ENCODE results near the gene LAMA2. TPM values are rescaled to one million over a fixed set of nuclear protein-coding genes. Genes with fewer than 3 reads are reported as not detected.

The LAMA2 gene
- total and polyA plus RNA-seq, 3 donors from 2014 or later, result 25.9 to 94.8 (median 56.0) TPM

DNA sequence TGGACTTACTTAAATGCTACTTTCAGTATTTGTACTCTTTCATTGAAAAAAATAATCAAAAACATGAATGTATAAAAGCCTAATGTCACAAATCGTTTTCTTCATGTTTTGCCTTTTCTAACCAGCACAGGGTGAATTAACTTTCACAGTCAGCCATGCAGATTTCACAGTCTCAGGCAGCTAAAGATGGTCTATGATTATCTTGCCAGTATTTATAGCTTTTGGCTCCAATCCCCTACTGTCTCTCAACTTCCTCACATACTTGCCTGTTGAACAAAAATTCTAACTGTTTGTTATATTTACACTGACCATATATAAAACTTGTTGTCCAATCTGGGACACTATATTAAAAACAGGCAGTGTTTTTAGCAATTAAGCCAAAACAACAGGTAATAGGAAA lies 468.9 kb downstream of the LAMA2 start:
- H3K36me3 ChIP-seq (ENCODE audit: low read depth, missing control alignments), result no peaks in the 10 kb centered on the region
- H3K4me1 ChIP-seq, result no peaks in the 10 kb centered on the region
- intact Hi-C loops (cut with DNase I; ENCODE audit: low total_unique reads), result no loop called here
- no peaks in the 10 kb centered on the region for H3K9me3 ChIP-seq
- DNase-seq, result no peak
- 41 to 60% methylated on average over 1 of the region's 1 CpG for WGBS, 2 donors
- no peaks in the 10 kb centered on the region for H3K27me3 ChIP-seq
- H3K27ac ChIP-seq, result no peak overlapping the region
- no peak overlapping the region for H3K4me3 ChIP-seq
- TF ChIP-seq POLR2A (IDR thresholded peaks at IDR 0.05), result no peak
- TF ChIP-seq, protein P1, sequence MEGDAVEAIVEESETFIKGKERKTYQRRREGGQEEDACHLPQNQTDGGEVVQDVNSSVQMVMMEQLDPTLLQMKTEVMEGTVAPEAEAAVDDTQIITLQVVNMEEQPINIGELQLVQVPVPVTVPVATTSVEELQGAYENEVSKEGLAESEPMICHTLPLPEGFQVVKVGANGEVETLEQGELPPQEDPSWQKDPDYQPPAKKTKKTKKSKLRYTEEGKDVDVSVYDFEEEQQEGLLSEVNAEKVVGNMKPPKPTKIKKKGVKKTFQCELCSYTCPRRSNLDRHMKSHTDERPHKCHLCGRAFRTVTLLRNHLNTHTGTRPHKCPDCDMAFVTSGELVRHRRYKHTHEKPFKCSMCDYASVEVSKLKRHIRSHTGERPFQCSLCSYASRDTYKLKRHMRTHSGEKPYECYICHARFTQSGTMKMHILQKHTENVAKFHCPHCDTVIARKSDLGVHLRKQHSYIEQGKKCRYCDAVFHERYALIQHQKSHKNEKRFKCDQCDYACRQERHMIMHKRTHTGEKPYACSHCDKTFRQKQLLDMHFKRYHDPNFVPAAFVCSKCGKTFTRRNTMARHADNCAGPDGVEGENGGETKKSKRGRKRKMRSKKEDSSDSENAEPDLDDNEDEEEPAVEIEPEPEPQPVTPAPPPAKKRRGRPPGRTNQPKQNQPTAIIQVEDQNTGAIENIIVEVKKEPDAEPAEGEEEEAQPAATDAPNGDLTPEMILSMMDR (IDR thresholded peaks at IDR 0.05), result no peak

DNA sequence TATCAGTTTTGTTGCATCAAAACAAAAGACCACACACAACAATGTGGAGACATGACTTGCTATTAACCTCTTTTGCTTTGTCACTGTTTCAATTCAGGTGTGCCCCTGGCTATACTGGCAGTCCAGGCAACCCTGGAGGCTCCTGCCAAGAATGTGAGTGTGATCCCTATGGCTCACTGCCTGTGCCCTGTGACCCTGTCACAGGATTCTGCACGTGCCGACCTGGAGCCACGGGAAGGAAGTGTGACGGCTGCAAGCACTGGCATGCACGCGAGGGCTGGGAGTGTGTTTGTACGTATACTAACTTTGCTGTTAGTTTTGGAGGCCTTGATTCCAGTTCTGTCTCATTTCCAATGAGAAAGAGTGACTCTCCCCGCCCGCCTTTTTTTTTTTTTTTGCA lies 470.1 kb downstream of the LAMA2 start:
- H3K4me1 ChIP-seq, result no peaks in the 10 kb centered on the region
- intact Hi-C loops (cut with DNase I; ENCODE audit: low total_unique reads), result no loop called here
- WGBS, 2 donors, result 86 to 89% methylated on average over 9 of the region's 9 CpGs
- no peaks in the 10 kb centered on the region for H3K36me3 ChIP-seq (ENCODE audit: low read depth, missing control alignments)
- H3K9me3 ChIP-seq, result no peaks in the 10 kb centered on the region
- no peak overlapping the region for H3K27ac ChIP-seq
- no peak overlapping the region for H3K4me3 ChIP-seq
- H3K27me3 ChIP-seq, result no peaks in the 10 kb centered on the region
- TF ChIP-seq POLR2A (IDR thresholded peaks at IDR 0.05), result no peak
- TF ChIP-seq, protein P1 (IDR thresholded peaks at IDR 0.05), result no peak
- DNase-seq, result no peak

DNA sequence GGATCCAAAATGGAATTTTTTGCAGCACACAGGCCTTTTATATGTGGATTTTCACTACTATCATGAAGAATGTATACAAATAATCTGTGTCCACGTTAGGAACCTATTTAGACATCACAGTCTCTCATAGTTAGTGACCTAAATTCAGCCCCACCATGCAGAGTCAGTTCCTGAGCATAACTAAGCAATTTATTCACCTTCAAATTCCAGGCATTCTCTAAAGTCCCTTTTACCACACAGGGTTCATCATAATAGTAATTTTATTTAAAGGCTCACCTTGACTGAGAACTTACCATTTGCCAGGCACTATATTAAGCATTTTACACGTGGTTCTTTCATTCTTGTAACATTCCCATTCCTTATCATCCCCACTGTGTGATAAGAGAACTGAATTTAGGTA lies 473.2 kb downstream of the LAMA2 start:
- Histone ChIP-seq H3K27ac (no peak overlapping the region), H3K27me3 (no peaks in the 10 kb centered on the region), H3K9me3 (no peaks in the 10 kb centered on the region), H3K36me3 (ENCODE audit: low read depth, missing control alignments) (no peaks in the 10 kb centered on the region), H3K4me1 (no peaks in the 10 kb centered on the region), H3K4me3 (no peak overlapping the region)
- no peak for DNase-seq
- 40 to 45% methylated on average over 2 of the region's 2 CpGs for WGBS, 2 donors
- TF ChIP-seq, protein P1 (IDR thresholded peaks at IDR 0.05), result no peak
- no peak for TF ChIP-seq POLR2A (IDR thresholded peaks at IDR 0.05)
- intact Hi-C loops (cut with DNase I; ENCODE audit: low total_unique reads), result no loop called here

DNA sequence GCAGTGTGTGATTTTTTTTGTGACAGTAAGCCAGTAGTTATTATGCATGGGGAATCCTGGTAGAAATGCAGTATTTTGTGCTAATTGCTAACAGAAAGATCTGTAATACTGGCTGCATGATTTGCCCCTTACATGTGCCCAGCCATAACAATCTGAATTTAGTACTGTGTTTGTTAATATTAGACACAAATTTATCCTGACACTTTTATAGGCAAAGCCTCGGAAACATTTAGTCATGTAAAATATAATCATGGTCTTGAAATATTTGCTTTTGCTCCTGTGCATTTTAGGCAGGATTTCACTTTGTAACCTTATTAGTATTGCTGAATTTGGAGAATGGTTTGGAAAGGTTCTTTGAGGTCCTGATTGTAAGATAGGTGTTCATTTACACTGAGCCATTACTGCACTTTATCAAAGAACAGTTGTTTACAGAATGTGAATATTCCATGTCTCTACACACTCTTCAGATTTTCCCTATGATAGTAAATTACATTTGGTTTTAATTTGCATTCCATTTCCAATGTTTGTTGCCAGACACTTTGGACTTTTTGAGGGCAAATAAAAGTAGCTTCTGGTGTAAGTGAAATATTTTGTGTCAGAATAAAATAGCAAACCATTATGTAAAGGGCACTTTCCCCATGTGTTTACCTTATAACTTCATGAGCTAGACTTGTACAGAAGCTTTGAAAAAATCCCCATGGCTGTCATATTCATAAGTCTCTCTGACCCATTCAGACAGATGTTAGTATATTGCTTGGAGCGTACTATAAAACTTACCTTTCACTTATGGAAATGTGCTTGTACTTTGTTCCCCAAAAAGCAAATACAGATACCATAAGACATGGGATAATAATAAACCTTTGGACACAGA lies 477.1 kb downstream of the LAMA2 start:
- Histone ChIP-seq H3K27ac (no peak overlapping the region), H3K4me3 (no peak overlapping the region), H3K36me3 (ENCODE audit: low read depth, missing control alignments) (no peaks in the 10 kb centered on the region), H3K9me3 (no peaks in the 10 kb centered on the region), H3K27me3 (no peaks in the 10 kb centered on the region), H3K4me1 (no peaks in the 10 kb centered on the region)
- TF ChIP-seq, protein P1 (IDR thresholded peaks at IDR 0.05), result no peak
- no peak for TF ChIP-seq POLR2A (IDR thresholded peaks at IDR 0.05)
- DNase-seq, result no peak
- intact Hi-C loops (cut with DNase I; ENCODE audit: low total_unique reads), result no loop called here
- WGBS, 2 donors, result 83 to 92% methylated on average over 2 of the region's 2 CpGs

DNA sequence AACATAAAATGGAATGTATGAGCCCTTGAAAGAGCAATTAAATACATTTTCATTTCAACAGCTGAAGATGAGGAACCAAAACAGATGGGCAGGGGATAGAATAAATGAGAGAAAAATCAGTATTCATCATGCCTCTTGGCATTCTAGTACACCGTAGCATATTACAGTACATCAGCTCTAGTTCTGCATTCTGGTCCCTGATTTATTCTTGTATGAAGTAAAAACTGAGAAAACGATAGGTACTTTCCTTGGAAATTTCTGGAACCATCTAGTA lies 477.7 kb downstream of the LAMA2 start:
- 87 to 95% methylated on average over 2 of the region's 2 CpGs for WGBS, 2 donors
- intact Hi-C loops (cut with DNase I; ENCODE audit: low total_unique reads), result no loop called here

More for the DNA sequence above, 477.7 kb downstream of the LAMA2 start:
- Histone ChIP-seq H3K36me3 (ENCODE audit: low read depth, missing control alignments) (no peaks in the 10 kb centered on the region), H3K9me3 (no peaks in the 10 kb centered on the region), H3K27me3 (no peaks in the 10 kb centered on the region), H3K27ac (no peak overlapping the region), H3K4me1 (no peaks in the 10 kb centered on the region), H3K4me3 (no peak overlapping the region)
- no peak for DNase-seq
- no peak for TF ChIP-seq POLR2A (IDR thresholded peaks at IDR 0.05)
- TF ChIP-seq, protein P1 (IDR thresholded peaks at IDR 0.05), result no peak

Data from testis (tissue), 3 donors.